Left forelimb (tissue), 1 donor: ENCODE data around the gene GRIN2C.

Experiments
- DNase-seq: peaks from one replicate; pipeline ENCODE4 v3.0.0-alpha.2; 2018; ENCODE audit warnings: low spot score

GRIN2C gene

DNA sequence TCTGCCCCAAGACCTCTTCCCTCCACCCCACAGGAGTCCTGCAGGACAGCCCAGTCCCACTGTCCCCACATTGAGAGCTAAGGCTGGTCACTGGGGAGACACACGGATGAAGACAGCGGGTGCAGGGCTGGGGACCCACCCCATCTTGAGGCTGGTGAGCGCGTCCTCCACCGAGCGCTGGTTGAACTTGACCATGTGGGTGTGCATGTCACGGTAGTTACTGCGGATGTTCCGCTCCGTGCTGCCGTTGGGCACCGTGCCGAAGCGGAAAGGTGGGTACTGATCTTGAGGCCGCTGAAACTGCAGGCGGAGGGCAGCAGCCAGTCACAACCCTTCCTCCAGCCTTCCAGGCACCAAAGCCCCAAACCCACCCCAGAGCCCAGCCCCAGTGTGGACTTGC, 13.1 kb downstream of the GRIN2C start:
- no peak for DNase-seq

- no peak for DNase-seq
Observed at GRCh38 chr17:74843352-74843627, 16.4 kb downstream of the GRIN2C start.

DNA sequence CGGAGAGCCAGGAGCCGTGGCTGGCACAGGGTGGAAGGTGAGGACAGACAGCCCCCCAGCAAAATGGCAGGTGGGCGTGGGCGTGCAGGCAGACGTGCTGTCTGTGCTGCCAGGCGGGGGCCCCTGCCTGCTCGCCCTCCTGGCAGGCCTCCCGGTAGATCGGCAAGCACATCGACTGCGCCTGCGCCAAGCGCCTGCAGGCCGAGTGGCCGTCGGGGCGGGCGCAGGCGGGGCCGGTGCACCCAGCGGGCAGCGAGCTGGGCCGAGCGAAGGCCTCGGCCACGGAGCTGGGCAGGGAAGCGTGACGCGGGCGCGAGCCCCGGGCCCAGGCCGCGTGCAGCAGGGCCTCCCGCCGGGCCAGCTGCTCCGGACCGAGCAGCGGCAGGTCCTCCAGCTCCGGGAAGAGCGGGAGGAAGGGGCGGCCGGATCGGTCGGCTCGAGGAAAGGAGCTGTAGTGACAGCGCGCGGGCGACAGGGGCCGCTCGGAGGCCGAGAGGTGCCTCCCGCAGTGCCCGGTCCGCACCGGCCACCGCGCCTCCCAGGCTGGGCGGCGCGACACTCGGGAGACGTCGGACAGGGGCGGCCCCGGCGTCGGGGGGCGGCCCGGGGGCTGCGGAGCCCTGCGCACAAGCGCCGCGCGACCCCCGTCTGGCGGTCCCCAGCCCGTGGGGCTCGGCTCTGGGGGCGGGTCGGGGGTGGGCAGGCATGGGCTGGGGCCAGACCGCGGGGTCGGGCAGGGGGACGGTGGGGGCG, 16.9 kb downstream of the GRIN2C start:
- DNase-seq, result no peak

DNA sequence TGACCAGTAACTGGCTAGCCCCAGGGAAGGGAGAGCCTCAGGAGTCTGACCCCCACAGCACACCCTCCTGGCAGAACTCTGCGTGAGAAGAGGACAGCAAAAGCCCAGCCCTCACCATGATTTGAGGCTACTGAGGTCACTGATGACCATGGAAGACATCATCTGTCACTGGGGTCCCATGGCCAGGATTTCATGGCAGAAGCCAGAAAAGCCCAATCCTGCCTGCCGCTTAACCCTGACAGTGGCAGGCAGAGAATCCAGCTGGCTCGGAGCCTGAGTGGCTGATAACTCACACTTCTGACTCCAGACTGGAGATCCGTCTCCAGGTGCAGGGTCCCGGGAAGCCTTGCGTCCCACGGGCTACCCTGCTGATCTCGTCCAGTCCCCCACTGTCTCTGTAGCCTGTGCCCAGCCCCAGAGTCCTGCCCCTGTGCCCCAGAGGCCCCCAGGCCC, 17.5 kb downstream of the GRIN2C start:
- no peak for DNase-seq

GRCh38 chr17:74840989-74841666, 18.6 kb downstream of the GRIN2C start:
- DNase-seq, result peak; percentile 80

DNA sequence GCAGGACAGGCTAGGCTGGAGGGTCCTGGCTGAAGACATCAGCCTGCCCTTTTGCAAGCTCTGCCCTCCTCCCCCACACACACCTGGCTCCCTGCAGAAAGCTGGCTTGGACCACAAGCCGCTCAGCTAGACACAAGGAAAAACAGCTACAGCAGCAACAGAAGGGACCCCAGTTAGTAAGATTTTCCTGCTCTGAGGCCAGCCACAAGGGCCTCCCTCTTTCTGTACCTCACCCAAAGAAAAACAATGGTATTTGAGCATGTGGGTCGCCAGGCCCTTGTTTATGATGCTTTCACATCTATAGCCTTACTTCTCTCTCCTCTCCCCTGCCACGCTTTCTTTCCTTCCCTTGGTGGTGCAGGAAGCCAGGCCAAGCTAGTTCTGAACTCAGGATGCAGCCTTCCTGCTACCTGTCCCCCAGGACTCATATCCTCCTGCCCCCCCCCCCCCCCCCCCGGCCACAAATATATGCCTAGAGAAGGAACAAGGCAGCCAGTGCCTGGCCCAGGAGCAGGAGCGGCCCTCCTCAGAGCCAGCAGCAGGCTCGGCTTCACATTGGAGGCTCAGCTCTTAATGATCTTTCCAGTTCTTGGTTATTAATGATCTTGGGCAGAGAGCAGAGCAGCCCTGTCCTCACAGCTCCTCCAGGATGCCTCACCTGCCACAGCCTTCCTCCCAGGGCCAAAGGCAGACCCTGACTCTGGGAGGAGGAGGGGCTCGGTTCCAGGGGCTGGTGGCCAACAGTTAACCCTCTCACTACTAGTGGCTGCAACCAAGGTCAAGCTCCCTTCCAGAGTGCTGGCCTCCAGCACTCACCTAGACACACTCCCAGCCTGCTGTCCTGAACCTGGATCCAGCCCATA, 19.5 kb downstream of the GRIN2C start:
- DNase-seq, result no peak

- DNase-seq, result no peak
Observed at GRCh38 chr17:74838274-74838673, 21.4 kb downstream of the GRIN2C start.

GRCh38 chr17:74836691-74837467, 22.8 kb downstream of the GRIN2C start:
- no peak for DNase-seq

DNA sequence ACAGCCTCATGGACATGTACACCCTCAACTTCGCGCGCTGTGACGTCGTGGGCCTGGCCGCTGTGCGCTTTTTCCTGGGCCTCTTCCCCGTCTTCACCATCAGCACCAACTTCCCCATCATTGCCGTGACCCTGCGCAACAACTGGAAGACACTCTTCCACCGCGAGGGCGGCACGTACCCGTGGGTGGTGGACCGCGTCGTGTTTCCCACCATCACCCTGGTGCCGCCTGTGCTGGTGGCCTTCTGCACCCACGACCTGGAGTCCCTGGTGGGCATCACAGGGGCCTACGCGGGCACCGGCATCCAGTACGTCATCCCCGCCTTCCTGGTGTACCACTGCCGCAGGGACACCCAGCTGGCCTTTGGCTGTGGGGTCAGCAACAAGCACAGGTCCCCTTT, 23.5 kb downstream of the GRIN2C start:
- no peak for DNase-seq

DNA sequence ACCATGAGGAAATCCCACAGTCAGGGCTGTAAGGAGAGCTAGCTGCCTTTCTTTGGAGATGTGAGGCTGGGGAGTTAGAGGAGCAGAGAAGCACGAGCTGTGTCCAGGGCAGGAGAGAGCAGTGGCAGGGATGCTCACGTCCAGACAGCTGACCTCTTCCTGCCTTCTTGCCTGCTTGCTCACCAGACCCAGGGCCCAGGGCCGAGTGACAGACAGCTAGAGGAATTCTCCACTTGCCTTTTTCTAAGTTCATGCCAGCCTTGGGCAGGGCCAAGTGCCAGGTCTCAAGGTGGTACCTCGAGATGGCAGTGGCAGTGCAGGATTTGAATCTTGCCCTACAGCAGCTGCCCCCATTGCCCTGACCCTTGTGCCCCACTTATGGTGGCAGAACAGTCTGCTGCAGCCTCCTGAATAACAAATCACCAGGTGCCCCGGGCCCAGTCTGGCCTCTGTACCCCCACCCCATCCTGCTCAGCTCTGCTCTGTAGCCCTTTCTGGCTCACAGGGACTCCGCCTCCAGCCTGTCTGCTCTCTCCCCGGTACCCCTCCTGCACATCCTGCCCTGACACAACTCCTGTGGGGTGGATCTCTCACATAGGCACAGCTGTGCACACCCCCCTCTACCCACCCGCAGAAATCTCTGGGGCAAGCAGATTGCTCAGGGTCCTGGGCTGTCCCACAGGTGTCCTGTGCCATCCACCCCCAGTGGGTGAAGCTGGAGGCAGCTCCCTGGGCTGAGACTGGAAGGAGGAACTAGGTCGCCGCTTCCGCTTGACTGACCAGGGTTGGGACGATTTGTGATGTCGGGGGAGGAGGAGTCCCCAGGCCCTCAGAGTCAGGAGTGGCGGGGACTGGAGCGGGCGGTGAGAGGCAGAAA, 25.9 kb downstream of the GRIN2C start:
- DNase-seq, result no peak

DNA sequence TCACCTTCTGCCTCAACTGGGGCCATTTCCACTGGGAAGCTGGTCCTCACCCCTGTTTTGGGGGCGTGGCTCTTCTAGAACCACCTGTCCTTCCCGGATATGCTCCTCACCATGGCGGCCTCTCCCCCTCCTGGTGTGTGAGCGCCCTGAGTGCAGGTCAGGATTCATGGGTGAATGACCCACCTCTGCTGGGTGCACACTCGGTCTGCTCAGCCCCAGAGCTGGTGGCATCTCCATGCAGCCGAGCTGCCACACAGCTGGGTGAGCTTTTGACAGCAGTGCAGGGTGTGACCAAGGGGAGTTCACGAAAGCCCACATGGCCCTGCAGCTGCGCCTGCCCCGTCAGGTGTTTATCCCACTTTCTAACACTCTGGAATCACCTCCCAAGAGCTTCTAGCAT, 27.3 kb downstream of the GRIN2C start:
- DNase-seq, result no peak

DNA sequence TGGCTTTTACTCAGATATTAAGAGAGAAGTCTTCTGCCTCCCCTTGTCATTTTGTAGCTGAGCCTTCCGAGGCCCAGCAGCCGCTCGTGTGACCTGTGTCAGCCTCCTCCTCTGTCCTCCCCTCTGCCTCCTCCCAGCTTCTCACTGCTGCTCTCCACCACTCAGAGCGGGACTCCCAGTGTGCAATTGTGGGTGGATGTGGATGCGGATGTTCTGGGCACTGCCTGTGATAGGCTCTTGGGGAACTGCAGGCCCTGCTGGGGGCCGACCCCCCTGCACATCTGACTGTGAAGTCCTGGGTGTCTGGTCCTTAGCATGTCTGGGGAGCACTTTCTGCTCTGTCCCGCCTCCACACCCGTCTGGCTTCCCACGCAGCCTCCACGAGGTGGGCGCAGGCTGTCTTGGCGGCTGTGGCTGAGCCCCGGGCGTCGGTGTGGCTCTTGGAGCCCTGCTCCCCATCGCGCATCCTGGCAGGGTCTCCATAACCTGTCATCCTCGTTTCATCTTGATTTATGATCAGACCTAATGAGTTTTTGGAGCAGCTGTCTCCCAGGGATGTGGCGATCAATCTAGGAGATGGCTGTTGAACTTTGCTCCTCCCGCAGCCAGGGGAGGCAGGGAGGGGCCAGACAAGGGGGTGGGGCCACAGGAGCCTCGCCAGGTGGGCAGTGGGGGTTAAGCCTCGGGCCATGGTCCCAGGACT, 28.1 kb downstream of the GRIN2C start:
- DNase-seq, result no peak

DNA sequence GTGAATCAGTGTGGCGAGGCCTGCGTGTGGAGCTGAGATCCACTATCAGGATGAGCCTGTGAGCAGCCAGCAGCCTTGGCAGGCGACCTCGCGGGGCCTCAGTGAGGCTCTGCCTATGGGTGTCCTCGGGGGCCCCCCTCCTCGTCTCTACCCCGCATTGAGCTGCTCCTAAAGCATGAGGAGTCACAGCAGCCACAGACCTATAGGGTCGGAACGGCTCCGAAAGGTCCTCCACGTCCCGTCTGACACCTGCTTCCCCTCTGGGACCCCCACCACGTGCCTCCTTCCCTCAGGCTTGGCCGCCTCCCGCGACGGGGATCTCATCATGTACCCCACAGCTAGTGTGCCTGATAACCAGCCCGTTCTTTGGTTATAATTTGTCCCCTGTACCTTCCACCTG, 28.8 kb downstream of the GRIN2C start:
- no peak for DNase-seq

DNA sequence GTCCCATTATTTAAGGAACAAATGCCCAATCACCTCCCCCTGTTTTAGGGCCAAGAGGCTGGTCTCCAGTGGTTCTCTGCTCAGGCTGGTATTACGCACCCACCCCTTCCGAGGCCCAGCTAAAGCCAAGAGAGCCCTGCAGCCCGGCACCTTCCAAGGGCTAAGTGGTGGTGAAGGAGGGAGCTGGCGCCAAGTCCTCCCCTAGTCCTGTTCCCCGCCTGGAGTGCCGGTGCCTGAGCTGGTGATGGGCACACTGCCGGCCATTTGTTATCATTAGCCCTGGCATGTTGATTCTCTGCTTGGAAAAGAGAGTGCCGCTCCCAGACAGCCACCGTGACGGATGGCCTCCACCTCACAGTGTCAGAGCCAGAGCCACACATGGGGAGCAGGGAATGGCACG, 31.9 kb downstream of the GRIN2C start:
- no peak for DNase-seq

- no peak for DNase-seq
Observed at GRCh38 chr17:74825952-74826719, 33.5 kb downstream of the GRIN2C start.

DNA sequence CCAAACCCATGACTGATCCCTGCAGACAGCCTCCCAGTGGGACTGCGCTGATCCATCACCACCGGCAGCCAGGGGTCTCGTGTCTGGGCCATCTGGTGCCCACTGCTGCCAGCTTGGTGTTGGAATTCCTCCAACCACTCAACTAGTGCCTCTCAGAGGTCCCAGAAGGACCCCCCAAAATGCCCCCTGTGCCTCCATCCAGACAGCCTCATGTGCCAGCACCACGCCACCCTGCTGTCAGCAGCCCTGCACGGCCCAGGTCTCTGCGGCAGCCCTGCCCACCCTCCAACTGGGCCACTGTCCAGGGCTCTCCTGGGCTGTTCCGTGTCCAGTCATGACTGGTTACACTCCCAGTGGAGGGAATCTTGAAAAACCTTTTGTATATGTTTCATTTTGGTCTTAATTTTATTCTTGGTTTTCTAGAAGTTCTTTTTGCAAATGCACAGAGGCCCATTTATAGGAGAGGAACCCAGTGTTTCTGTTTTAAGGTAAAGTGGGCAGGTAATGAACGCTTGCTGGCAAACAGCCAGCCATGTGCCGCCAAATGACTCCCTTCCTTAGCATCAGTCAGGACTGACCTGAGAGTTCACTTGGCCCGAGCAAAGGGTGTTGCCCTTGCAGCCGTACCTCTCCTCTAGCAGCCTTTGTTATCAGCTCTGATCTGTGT, 34.6 kb downstream of the GRIN2C start:
- DNase-seq, result no peak

GRCh38 chr17:74822939-74823367, 36.7 kb downstream of the GRIN2C start:
- no peak for DNase-seq

GRCh38 chr17:74822335-74822938, 37.2 kb downstream of the GRIN2C start:
- DNase-seq, result no peak
